ENCODE measurements around the gene PRRT2. TPM values are rescaled to one million over a fixed set of nuclear protein-coding genes. Genes with fewer than 3 reads are reported as not detected.
A peak's percentile ranks its signal among the peaks of the same experiment; 100 is the strongest.

Gene PRRT2
- total and polyA plus RNA-seq, 10 of the 15 experiments (the other 5 are each of a cell fraction or from before 2014, with no cell fraction given) = 0.08 to 0.49 (median 0.12) TPM; not detected in 4

GRCh38 chr16:29811170-29811895 is 660 bp upstream of the PRRT2 start (continued):
- TF ChIP-seq GABPA (IDR thresholded peaks at IDR 0.05; ENCODE audit: low read depth) (no peak), SIX5 (IDR thresholded peaks at IDR 0.05; ENCODE audit: low read depth, low read length, severe bottlenecking) (no peak), NFXL1 (IDR thresholded peaks at IDR 0.05; ENCODE audit: borderline replicate concordance) (no peak), FOXM1 (IDR thresholded peaks at IDR 0.05; ENCODE audit: low read depth, low read length) (no peak), SP1 (IDR thresholded peaks at IDR 0.05; ENCODE audit: low read depth, low read length) (peak; percentile 42), LARP7 (IDR thresholded peaks at IDR 0.05) (0 out of 2 replicates have a peak, but pooled peaks have one; percentile 36), FOS (IDR thresholded peaks at IDR 0.05; ENCODE audit: borderline replicate concordance, extremely low read depth, insufficient read length) (peak; percentile 5), RCOR1 (conservative IDR thresholded peaks at IDR 0.05; ENCODE audit: low read depth, low read length) (no peak), BCL3 (IDR thresholded peaks at IDR 0.05; ENCODE audit: borderline replicate concordance, insufficient read depth, low read depth, low read length, poor library complexity, severe bottlenecking) (peak; percentile 89), EZH2 (IDR thresholded peaks at IDR 0.05; ENCODE audit: borderline replicate concordance, control insufficient read depth, low read depth, low read length) (no peak), IRF3 (IDR thresholded peaks at IDR 0.05) (no peak), BMI1 (IDR thresholded peaks at IDR 0.05; ENCODE audit: borderline replicate concordance) (no peak), DPF2 (IDR thresholded peaks at IDR 0.05) (peak; percentile 57), ZNF217 (IDR thresholded peaks at IDR 0.05) (no peak), RB1 (IDR thresholded peaks at IDR 0.05; ENCODE audit: borderline replicate concordance) (no peak), CEBPB (IDR thresholded peaks at IDR 0.05; ENCODE audit: borderline replicate concordance in 1 of 2, low read depth in 2 of 2, low read length in 2 of 2) (no peak), MTA2 (IDR thresholded peaks at IDR 0.05; ENCODE audit: low read depth) (0 out of 2 replicates have a peak, but pooled peaks have one; percentile 36), SUPT20H (IDR thresholded peaks at IDR 0.05; ENCODE audit: borderline replicate concordance, control insufficient read depth, low read depth, low read length) (no peak), TAF1 (IDR thresholded peaks at IDR 0.05; ENCODE audit: borderline replicate concordance, low read depth, low read length) (0 out of 2 replicates have a peak, but pooled peaks have one; percentile 13), NFIC (IDR thresholded peaks at IDR 0.05; ENCODE audit: low read depth, low read length) (no peak), CREB1 (IDR thresholded peaks at IDR 0.05; ENCODE audit: low read depth) (no peak), SMAD5 (IDR thresholded peaks at IDR 0.05; ENCODE audit: low read depth) (peak; percentile 68; the same call in 1 of the 2 replicates), WRNIP1 (IDR thresholded peaks at IDR 0.05; ENCODE audit: borderline replicate concordance, low read depth, low read length) (no peak), CHD1 (IDR thresholded peaks at IDR 0.05; ENCODE audit: low read depth, low read length) (no peak), IKZF2 (IDR thresholded peaks at IDR 0.05) (peak; percentile 99), MYB (IDR thresholded peaks at IDR 0.05; ENCODE audit: borderline replicate concordance, low read depth, low read length) (no peak), ZNF24 (IDR thresholded peaks at IDR 0.05) (no peak)
- TF ChIP-seq, protein P1, sequence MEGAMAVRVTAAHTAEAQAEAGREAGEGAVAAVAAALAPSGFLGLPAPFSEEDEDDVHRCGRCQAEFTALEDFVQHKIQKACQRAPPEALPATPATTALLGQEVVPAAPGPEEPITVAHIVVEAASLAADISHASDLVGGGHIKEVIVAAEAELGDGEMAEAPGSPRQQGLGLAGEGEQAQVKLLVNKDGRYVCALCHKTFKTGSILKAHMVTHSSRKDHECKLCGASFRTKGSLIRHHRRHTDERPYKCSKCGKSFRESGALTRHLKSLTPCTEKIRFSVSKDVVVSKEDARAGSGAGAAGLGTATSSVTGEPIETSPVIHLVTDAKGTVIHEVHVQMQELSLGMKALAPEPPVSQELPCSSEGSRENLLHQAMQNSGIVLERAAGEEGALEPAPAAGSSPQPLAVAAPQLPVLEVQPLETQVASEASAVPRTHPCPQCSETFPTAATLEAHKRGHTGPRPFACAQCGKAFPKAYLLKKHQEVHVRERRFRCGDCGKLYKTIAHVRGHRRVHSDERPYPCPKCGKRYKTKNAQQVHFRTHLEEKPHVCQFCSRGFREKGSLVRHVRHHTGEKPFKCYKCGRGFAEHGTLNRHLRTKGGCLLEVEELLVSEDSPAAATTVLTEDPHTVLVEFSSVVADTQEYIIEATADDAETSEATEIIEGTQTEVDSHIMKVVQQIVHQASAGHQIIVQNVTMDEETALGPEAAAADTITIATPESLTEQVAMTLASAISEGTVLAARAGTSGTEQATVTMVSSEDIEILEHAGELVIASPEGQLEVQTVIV (IDR thresholded peaks at IDR 0.05; ENCODE audit: borderline replicate concordance, partially characterized antibody) = no peak

Data from GM12878 (cell line).